HL-60 (cell line): ENCODE results near the gene SFTPB.

Source experiments
- DNase-seq, 2 experiments: peaks; one replicate each; pipeline ENCODE4 v3.0.0-alpha.2; 2010 to 2020; ENCODE audit warnings: low read depth in 1 of 2, low spot score in 1 of 2
- H3K27ac ChIP-seq: fragments of 250-450 bp; sonication (Bioruptor Pico); replicated peaks from 2 replicates; pipeline ENCODE4 v1.5.1; 2020; ENCODE audit warnings: mild to moderate bottlenecking, moderate library complexity
- H3K27me3 ChIP-seq: fragments of 250-450 bp; sonication (Bioruptor Pico); 2 replicates; pipeline ENCODE4 v1.5.1; 2021; ENCODE audit warnings: mild to moderate bottlenecking, moderate library complexity; ENCODE audit not compliant: insufficient read depth, poor library complexity, severe bottlenecking
- H3K4me3 ChIP-seq: replicated peaks from 2 replicates; pipeline ENCODE4 v1.5.1; 2011; ENCODE audit warnings: mild to moderate bottlenecking, control low read depth, low read length; ENCODE audit not compliant: insufficient read depth
- CTCF ChIP-seq: IDR thresholded peaks from one replicate; pipeline ENCODE4 v1.5.1; 2011; ENCODE audit warnings: low read length, control low read depth, inconsistent platforms; ENCODE audit not compliant: insufficient read depth
- GABPA ChIP-seq: IDR thresholded peaks from 2 replicates; pipeline ENCODE4 v1.6.1; 2012; ENCODE audit warnings: low read depth
- POLR2AphosphoS5 ChIP-seq: IDR thresholded peaks from 2 replicates; pipeline ENCODE4 v1.6.1; 2012; ENCODE audit warnings: low read depth
- SPI1 ChIP-seq: IDR thresholded peaks from 2 replicates; pipeline ENCODE4 v1.6.1; 2012; ENCODE audit warnings: low read depth, mild to moderate bottlenecking, borderline replicate concordance
- TF ChIP-seq, protein P1 (sequence below): IDR thresholded peaks from 2 replicates; pipeline ENCODE4 v1.6.1; 2012; ENCODE audit warnings: low read depth; ENCODE audit not compliant: insufficient replicate concordance

SFTPB gene

DNA sequence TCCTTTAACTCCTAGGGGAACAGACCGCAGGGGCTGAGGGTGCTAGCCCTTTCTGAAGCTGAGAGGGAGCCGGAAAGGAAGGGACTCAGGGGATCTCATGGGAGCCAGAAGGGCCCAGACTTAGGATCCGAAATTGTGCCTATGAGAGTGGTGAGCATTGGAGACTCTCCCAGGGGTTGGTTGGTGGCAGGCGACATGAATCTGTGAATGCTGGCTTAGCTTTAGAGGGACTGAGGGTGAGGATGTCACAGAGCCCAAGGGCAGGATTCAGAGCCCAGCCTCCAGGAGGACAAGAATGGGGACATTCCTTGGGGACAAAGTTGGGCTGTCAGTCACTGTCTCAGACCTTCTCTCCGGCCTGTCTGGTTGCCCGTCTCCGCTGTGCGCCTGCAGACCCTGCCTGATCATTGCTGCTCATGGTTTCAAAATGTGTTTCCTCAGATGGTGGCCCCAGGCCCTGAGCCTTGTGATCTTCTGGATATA is 43.6 kb upstream of the SFTPB start:
- no peak overlapping the region for H3K4me3 ChIP-seq
- DNase-seq: peak in 1 of 2 experiments; percentile 45
- TF ChIP-seq CTCF (no peak), SPI1 (no peak), GABPA (no peak), POLR2AphosphoS5 (no peak)
- TF ChIP-seq, protein P1, sequence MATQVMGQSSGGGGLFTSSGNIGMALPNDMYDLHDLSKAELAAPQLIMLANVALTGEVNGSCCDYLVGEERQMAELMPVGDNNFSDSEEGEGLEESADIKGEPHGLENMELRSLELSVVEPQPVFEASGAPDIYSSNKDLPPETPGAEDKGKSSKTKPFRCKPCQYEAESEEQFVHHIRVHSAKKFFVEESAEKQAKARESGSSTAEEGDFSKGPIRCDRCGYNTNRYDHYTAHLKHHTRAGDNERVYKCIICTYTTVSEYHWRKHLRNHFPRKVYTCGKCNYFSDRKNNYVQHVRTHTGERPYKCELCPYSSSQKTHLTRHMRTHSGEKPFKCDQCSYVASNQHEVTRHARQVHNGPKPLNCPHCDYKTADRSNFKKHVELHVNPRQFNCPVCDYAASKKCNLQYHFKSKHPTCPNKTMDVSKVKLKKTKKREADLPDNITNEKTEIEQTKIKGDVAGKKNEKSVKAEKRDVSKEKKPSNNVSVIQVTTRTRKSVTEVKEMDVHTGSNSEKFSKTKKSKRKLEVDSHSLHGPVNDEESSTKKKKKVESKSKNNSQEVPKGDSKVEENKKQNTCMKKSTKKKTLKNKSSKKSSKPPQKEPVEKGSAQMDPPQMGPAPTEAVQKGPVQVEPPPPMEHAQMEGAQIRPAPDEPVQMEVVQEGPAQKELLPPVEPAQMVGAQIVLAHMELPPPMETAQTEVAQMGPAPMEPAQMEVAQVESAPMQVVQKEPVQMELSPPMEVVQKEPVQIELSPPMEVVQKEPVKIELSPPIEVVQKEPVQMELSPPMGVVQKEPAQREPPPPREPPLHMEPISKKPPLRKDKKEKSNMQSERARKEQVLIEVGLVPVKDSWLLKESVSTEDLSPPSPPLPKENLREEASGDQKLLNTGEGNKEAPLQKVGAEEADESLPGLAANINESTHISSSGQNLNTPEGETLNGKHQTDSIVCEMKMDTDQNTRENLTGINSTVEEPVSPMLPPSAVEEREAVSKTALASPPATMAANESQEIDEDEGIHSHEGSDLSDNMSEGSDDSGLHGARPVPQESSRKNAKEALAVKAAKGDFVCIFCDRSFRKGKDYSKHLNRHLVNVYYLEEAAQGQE: no peak
- peak overlapping the region; percentile 91 for H3K27ac ChIP-seq
- H3K27me3 ChIP-seq: no peaks in the 10 kb centered on the region

GRCh38 chr2:85710687-85711577 is 42.9 kb upstream of the SFTPB start:
- H3K27ac ChIP-seq: peak overlapping the region; percentile 91
- no peaks in the 10 kb centered on the region for H3K27me3 ChIP-seq
- DNase-seq: peak in 1 of 2 experiments; percentile 45
- H3K4me3 ChIP-seq: no peak overlapping the region
- TF ChIP-seq, protein P1: no peak
- TF ChIP-seq GABPA (no peak), POLR2AphosphoS5 (no peak), SPI1 (no peak), CTCF (no peak)

DNA sequence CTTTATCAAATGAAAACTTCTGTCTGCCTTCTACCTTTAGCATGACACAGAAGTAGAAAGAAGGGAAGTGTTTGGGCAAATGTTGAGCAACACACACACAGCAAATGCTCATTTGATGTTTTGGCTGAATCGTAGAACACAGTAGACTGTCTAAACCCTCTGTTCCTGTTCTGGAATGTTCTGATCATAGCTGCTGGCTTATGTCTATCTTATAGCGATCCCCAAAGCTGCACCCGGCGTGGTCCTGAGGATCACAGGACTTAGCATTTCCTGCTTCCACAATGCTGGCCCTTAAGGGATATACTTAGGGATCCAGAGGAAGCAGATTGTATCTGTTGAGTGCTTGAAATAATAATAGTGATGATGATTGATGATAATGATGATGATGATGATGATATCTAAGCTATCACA is 41.4 kb upstream of the SFTPB start:
- peak in 1 of 2 experiments; percentile 79 for DNase-seq
- TF ChIP-seq CTCF (no peak), SPI1 (peak; percentile 95), POLR2AphosphoS5 (no peak), GABPA (no peak)
- TF ChIP-seq, protein P1: no peak
- H3K27me3 ChIP-seq: no peaks in the 10 kb centered on the region
- no peak overlapping the region for H3K4me3 ChIP-seq
- H3K27ac ChIP-seq: peak overlapping the region; percentile 91
